Hematopoietic multipotent progenitor cell treated with erythropoietin and hydrocortisone succinate and interleukin-3 and kit ligand, for 6 days (in vitro differentiated cells): ENCODE results near the gene RPL7A.
A peak's percentile ranks its signal among the peaks of the same experiment; 100 is the strongest.

Source experiments
- DNase-seq: peaks from one replicate; pipeline ENCODE4 v3.0.0-alpha.2; 2015

Gene RPL7A

DNA sequence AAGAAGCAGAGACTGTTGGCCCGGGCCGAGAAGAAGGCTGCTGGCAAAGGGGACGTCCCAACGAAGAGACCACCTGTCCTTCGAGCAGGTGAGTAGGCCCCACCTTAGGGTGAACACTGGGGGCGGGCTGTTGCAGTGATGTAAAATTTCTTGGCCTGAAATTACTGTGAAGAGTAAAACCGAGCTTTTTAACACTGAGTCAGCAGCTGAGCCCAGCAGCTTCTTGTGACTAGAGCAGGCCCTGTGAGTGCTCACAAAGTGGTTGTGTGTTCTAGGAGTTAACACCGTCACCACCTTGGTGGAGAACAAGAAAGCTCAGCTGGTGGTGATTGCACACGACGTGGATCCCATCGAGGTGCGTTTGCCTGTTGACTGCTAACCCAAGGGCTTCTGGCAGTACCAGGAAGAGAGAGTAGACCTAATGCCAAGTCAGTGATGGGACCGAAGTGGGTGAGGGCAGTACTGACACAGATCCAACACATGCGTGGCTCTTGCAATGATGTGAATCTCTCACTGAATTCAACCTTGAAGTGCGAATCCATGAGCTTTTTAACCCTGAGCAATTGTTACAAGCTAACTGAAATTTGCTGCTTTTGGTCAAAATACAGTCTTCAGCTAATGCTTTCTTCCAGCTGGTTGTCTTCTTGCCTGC is 2.1 kb downstream of the RPL7A start:
- no peak for DNase-seq

DNA sequence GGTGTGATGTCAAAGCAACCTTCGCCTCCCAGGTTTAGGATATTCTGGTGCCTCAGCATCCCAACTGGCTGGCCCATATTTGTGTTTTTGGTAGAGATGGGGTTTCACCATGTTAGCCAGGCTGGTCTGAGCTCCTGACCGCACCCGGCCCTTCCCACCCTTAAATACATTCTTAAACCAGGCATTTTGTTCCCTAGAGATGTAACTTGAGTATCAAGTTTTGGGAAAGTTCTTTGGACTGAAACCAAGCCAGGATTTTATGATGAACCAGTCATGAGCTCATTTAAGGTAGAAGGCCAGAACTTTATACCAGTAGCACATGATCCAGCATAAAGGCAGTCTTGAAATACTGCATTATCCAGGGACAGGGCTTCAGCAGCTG is 3.5 kb downstream of the RPL7A start:
- no peak for DNase-seq

DNA sequence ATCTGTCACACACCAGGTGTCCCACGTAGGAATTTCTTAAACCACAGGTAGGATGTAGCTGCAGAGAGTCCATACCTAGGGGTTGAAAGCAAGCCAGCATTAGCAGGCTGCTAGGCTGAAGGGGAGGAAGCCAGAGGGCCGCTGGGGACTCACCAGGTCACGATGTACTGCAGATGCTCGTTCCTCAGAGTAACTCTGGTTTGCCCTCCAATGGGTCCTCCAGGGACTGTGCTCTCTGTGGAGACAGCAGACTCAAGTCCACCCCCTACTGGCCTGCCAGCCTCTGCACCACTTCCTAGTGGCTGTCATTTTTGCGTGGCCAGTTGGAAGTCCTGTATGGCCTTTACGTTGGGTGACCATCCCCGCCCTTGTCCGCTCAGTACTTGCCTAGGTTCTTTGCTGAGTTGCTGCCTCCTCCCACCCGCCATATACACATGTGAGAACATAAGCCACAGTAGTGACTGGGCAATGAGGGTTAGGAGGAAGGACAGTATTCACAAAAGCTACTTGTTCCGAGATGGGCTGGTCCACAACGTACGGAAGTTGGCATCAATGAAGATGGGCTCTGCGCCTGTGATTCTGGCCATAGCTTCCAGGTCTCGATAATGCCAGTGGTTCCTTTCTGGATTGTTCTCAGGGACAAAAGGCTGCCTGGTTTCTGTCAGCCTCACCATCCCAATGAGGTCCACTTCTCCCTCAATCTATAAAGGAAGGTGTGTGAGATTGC is 4.1 kb downstream of the RPL7A start:
- DNase-seq: peak; percentile 88

DNA sequence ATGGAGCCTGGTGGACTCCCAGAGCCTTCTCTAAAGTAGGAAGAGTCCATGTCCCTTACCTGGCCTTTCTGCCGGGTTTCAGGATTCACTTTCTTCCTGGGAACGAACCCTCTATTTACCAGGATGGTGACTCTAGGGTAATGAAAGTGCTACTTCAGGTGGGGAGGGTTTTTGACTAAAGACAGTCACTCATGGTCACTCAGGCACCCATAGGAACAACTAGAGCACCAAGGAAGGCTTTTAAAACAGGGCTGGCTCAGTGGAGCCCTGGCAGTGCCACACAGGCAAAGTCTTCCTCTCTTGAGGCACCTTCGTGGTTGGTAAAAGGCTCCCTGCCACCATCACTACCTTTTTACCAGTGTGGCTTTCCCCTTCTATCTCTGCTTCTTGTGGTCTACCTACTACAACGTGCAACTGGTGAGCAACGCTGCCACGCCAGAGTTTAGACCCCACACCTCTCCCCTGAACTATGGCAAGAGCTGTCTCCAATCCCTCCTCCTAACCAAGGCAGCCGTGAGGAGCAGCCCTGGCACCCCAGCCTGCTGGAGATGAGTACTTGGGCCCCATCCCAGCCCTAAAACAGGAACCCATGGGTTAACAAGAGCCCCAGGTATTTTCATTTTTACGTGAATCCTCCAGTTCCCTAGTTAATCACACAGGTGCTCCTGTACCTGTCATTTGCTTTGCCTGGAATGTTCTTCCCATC is 4.8 kb downstream of the RPL7A start:
- no peak for DNase-seq

DNA sequence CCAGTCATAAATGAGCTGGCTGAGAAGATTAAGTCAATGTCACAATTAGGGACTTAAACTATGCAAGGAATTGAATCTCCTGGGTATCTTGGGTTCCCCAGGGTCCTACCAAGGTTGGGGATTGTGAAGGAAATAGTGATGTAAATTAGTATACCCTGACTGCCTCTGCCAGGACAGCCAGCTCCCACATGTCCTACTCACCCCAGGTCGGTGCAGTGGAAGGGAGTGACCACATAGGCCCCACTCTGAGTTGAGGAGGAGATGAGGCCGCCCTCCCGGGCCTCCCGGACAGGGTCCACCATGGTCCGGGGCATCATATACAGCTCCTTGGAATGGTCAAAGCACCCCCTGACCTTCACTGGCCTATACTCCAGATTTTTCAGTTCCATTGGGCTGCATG is 5.5 kb downstream of the RPL7A start:
- DNase-seq: no peak

DNA sequence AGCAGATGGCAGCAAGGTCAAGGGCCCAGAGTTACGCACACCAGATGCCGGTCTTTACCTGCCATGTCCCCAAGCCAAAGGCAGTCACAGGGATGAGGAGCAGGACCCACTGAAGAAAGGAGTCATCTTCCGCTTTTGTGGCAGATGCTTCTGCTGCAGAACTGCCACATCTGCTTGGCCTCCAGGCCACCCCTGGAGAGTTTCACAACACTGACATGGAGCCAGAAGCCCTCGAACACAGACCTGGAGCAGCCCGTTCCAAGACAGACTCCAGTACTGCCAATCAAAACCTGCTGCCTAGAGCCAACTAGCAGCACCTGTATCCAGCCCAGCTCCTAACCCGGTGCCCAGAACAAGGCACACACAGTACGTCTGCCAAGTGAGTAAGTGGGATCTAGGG is 6.7 kb downstream of the RPL7A start:
- DNase-seq: no peak

DNA sequence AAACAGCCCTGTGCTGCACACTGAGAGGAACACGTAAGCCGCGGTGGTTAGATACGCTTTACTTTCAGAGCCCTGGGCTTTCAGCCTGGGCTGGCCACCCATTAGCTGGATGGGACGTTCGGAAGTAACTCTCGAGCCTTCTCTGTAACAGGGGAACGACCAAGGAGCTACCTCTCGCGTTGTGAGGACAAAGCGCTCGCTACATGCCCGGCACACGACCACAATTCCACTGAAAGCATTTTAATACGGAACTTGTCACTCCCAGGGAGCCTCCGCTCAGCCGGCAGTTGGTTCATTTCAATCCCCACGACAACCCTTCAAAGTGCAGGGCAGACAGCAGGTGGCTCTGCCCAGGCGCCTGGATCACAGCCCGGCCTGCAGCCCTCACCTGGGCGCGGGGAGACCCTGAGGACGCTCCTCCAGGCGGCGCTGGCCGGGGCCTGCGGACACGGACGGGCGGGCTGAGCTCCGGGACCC is 7.9 kb downstream of the RPL7A start:
- peak; percentile 50 for DNase-seq

DNA sequence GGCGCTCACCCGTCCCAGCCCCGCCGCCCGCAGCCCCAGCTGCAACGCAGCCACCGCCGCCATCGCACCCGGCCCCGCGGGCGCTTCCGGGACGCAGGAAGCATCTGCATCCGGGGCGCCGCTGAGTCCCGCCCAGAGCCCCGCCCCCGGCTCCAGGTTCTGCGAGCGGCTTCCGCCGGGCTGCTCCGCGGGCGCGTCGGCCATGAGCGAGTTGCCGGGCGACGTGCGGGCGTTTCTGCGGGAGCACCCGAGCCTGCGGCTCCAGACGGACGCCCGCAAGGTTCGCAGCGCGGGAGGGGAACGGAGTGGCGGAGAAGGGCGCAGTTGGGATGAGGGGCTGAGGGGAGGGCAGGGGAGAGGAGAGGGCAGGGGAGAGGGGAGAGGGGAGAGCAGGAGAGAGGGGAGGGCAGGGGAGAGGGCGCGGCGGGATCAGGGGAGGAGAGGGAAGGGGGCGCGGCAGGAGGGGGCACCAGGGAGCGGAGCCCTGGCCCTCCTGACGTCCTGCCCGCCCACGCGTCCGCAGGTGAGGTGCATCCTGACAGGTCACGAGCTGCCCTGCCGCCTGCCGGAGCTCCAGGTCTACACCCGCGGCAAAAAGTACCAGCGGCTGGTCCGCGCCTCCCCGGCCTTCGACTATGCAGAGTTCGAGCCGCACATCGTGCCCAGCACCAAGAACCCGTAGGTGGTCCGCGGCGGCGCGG is 8.5 kb downstream of the RPL7A start, which contains the start of the genes SURF1 and SURF2:
SURF1 (minus strand) TSS at position 97 of the 701 bp plus-strand sequence; CDS start at position 63, 34 bp downstream.
SURF2 (plus strand) TSS at position 160 of the 701 bp plus-strand sequence; CDS start at position 203, 43 bp downstream.
- DNase-seq: peak; percentile 92

DNA sequence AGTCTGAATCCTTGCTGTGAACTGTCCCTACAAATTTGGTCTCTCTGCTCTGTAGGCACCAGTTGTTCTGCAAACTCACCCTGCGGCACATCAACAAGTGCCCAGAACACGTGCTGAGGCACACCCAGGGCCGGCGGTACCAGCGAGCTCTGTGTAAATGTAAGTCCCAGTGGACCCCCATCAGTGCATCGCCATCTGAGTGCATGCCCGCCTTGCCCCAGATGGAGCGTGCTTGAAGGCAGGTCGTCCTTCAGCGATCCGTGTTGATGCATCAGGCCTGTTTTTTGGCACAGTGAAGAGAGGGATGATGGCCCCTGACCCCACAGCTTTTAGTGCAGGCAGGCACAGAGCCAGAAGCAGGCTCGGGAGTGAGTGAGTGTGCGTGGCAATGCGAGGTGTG is 9.6 kb downstream of the RPL7A start:
- DNase-seq: no peak

DNA sequence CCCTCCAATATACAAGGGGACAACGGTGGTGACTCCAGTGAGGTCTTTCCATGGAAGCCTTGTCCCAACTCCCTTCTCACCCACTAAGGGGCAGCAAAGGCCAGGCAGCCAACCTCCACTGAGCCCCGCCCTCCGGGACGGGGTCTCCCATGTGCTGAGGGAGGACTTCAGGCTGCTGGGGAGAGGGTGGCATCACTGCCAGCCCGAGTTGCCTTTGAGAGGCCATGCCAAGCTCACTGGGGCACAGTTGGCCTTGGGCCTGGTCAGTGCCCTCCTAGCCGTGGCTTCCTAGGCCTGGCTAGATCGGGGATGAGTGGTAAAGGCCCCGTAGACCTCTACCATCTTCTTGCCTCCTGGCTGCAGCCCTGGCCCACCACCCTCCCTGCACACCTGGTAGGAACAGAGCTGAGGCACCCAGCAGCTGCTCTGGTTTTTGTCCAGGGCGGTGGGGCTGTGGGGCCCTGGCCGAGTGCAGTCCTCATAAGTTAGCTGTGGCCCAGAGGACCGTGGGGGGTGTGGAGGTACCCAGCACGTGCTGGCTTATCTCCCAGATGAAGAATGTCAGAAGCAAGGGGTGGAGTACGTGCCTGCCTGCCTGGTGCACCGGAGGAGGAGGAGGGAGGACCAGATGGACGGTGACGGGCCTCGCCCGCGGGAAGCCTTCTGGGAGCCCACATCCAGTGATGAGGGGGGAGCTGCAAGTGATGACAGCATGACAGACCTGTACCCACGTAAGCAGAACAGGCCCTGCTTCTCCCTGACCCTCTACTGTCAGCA is 11.6 kb downstream of the RPL7A start:
- DNase-seq: peak; percentile 85

DNA sequence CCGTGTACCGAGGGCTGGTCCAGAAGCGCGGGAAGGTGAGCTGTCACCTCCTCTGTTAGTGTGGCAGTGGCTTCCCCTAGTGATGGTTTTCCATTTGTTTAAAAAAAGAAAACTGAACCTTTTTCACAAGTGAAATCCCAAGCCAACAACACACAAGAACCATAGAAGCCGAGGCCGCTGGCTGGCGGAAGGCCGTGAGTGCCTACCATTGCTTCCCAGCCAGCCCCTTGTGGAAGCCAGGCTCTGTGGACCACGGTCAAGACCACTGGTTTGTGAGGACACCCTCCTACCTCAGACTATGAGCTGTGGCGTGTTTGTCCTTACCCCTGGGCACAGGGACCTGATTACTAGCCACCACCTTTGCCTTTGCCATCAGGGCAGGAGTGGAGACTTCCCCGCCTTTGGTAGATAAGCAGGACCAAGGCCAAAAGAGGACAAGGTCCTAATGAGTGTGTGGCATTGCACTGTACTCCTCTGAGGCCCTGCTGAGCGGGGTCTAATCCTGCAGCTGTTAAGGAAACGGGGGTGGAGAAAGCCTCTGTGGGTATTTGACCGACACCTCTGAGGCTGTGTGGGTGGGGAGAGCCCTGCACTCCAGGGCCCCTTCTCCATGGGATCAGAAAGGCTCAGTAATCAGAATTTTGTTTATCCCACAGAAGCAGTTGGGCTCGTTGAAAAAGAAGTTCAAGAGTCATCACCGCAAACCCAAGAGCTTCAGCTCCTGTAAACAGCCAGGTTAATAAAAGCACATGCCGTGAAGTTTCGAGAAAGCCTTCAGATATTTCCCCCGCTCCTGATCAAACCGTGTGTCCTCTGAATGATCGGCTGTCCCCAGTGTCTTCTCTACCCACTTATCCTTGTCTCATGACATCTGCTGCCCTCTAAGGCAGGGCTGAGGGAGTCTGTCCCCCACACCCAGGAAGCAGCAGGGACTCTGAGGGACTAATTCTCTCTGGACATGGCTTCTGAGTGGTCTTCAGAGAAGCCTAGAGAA is 12.7 kb downstream of the RPL7A start:
- no peak for DNase-seq

DNA sequence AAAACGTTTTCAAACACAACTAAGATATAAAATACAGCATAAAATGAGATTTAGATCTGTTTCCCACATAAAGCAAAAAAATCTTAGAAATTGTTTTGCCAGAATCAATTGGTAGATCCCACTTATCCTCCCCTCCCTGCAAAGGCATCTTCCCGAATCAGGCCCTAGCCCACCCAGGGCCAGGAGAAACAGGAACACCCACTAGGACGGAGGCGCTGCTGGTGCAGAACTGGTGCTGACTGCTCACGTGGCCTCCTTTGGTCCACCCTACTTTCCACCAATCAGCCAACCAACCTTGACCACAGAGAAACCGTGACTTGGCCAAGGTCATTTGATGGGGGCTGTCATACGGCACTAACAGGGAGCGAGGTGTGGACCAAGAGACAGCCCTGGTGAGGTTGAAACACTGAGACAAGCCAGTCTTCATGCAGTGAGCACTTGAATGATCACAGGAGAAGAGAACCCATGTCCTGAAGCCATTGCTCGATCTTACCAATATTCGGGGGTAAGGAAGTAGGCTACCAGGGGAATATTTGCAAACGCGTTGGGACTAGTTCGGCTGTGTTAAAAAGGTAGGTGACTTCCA is 13.6 kb downstream of the RPL7A start:
- no peak for DNase-seq

DNA sequence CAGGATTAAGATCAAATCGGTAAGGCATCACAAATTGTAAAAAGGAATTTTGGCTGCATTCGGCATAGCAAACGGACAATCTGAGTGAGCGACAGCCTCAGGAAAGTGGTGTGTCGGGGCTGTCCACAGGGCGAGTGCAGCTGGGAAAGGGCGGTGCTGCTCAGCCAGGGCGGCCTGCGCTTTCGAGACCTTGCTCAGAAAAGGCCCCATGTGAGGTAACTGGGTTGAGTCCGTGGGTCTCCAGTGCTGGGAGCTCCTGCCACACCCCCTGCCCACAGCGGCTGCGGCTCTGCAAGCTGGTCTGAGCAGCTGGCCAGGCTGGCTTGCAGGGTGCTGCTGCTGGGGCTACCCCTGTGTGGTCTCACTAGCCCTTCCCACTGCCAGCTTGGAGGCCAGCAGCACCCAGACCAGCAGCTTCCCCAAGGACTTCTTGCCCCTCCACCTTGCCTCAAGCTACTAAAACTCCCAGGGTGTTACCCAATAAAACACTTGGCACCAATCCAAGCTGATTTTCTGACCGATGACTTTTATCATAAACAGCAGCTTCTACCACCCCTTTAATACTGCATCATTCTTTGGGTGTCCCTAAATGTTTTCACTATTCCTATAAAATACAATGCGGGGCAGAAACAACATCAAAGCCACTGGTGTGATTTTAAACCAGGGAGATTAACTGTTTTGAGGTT is 14.5 kb downstream of the RPL7A start:
- peak; percentile 75 for DNase-seq

DNA sequence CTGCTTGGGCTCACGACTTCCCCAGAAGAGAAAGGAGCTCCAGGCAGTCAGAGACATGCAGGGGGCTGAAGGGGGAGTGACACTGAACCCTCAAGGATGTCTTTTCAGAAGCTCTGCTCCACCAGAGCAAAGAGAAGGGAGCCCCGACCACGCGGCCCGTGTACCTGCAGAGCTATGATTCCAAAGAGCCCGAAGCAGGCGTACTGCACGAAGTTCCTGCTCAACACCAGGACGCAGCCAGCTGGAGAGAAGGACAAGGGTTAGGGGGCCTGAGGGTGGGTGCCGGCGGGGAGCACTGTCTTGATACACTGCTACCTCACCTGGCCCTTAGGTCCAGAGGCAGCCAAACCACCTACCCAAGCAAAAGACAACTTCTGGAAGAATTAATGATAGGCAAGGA is 18.4 kb downstream of the RPL7A start:
- no peak for DNase-seq

DNA sequence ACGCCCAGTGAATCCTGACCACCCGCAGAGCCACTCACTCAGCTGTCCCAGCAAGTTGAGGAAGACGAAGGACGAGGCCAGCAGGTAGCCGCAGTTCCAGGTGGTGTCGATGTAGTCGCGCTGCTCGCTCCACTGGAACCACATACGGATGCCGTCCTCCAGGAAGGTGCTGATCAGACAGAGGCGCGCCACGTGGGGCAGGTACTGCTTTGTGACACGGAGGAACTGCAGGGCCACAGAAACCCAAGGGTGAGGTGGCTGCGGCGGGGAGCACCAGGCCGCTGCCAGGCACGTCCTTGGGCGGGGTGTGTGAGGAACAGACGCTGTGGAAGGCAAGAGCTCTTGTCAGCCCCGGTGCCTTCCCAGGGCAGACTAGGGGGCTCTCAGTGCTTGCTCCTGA is 19.2 kb downstream of the RPL7A start:
- no peak for DNase-seq

DNA sequence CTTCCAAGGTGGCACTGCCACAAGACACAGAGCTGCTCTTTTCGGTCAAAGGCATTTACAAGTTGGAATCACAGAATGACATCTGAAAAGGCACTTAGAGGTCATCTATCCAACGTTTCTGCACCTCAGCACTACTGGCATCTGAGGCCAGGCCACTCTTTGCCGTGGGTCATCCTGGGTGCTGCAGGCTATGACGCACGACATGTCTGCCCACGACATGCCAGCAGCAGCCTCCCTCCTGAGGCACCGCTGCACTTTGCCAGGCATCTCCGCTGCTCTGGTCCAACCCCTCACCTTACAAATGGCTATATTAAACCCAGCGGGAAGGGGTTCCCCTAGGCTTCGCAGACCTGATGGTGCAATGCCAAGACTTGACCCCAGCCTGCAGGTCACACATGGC is 19.8 kb downstream of the RPL7A start:
- DNase-seq: no peak

DNA sequence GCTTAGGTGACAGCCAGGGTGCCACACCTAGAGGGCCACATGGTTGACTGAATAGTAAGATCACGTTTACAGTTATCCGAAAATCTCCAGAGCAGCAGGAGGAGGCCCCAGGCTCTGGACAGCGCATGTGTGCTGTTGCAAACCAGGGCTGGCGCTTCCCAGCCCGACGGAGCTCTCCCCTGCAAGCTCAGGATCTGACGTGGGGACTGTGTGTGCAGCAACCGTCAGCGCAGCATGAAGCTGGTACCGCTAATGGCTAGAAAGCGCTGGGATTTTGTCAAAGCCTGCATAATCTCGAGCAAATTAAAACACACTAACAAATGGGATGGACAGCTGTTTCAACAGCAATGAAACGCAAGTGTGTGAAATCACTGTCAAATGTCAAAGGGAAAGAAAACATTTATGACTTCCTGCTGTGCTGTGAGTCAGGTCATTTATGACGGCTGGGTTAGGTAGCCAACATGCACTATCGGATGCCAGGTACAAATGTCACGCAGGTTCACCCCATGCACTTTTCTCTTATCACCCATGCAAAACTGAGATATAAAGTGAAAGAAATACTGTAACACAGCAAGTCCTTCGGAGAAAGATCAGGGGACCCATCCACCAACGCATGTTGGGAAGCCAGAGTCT is 20.3 kb downstream of the RPL7A start:
- DNase-seq: no peak

DNA sequence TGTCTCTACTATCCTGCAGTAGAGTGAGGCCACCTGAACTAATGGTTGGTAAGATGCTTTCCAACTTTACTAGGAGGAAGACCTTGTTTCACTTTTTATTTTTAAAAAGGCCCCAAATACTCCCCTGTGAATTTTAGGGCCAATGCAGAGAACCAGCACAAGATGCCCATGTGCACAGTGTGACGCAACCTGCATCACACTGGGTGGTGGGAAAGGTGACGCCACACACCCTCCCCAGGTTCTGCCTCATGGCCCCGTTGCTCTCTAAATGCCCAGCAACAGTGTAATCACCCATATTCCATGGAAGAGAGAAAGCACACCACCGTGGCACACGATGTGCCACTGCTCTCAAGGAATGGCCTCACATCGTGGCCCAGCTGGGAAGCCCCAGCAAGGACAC is 21.4 kb downstream of the RPL7A start:
- no peak for DNase-seq

DNA sequence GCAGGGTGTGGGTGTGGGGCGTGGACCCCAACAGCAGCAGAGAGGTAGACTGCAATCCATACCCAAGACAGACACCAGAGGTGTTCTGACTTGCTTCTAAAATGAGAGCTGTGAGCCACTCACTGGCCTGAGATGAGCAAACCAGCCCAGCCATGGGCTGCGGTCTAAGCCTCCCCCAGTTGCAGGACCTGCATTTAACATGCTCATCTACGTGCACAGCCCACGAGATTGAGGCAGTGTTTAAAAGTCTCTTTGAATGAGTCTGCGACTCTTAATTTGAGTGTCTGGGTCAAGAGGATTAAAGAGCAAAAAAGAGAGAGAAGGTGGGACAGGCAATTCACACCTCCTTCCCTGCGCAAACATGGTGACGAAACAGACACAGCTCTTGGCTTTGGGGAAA is 21.9 kb downstream of the RPL7A start:
- no peak for DNase-seq

DNA sequence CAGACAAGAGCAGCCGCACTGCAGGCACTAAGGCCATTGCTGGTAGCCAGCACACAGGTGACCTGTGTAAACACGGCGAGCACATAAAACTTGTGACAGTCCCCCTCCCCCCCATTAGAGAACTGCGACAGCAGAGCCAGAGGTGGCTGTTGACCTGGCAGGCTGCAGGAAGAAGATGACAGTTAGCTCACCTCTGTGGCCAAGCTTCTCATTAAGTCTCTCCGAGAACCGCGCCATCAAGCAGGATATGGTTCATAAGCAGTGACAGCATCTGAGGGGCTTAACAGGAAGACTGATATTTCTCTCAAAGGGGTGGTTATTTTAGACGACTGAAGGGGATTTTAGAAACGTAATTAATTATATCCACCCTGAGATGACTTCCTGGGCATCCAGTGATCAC is 22.7 kb downstream of the RPL7A start:
- DNase-seq: no peak
